ENCODE measurements around the gene SCART1.
"Not testable (repeated sequence)": the region's sequence is repeated elsewhere in the genome, so short reads cannot be mapped to it uniquely, and the experiment has no call there.

The SCART1 gene

DNA sequence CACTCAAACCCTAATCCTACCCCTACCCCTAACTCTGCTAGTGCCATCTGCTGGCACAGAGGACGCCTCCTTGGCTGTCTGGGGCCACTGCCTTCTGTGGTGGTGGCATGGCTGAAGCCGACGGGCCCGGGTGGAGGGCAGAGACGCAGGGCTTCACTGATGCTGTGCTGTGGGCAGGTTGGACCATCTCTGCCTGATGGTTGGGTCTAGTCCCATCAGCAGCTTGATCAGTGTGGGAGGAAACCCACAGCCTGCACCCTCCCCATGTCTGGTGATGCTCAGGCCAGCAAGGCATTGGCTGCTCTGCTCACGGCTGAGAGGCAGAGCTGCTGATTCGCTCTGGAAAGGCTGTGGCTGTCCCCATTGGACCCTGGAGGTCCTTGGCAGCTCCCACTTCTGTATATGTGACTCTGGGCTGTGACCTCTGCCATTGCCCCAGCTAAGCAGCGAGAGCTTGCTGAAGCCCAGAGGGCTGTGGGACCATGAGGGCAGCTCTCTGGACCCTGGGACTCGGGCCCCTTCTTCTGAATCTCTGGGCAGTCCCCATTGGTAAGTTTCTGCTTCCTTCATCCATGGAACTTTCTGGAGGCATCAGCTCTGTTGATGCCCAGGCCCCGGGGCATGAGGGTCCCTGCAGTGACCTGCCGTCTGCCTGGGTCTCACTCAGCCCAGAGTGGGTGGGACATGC is at the start of gene SCART1:
SCART1 (plus strand) TSS at position 430 of the 688 bp plus-strand sequence; CDS start at position 483, 53 bp downstream.
- no peak for DNase-seq (ENCODE audit: low read depth in 2 of 2)

DNA sequence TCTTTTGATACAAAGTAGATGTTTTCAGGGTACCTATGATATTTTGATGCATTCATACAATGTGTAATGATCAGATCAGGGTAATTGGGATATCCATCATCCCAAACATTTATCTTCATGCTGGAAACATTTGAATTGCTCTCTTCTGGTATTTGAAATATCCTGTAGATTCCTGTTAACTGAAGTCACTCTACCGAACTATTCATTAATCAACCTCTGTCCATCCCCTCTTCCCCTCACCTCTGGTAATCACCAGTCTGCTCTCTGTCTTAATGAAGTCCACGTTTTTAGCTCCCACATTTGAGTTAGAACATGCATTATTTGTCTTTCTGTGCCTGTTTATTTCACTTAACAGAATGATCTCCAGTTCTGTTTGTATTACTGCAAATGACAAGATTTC is 48.5 kb upstream of the SCART1 start:
- no peak for DNase-seq (ENCODE audit: low read depth in 2 of 2)

DNA sequence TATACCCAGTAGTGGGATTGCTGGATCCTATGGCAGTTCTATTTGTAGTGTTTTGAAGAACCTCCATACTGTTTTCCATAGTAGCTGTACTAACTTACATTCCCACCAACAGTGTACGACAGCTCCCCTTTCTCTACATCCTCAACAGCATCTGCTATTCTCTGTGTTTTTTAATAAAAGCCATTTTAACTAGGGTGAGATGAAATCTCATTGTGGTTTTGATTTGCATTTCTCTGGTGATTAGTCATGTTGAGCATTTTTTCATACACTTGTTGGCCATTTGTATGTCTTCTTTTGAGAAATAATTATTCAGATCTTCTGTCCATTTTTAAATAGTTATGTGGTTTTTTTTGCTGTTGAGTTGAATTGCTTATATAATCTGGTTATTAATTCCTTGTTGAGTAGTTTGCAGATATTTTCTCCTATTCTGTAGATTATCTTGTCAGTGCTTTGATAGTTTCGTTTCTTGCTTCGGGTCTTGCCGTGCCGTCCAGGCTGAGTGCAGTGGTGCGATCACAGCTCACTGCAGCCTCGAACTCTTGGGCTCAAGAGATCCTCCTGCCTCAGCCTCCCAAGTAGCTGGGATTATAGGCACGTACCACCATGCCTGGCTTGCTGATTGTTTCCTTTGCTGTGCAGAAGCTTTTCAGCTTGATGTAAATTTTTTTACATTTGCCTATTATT is 47.8 kb upstream of the SCART1 start:
- DNase-seq (ENCODE audit: low read depth in 2 of 2) = no peak

DNA sequence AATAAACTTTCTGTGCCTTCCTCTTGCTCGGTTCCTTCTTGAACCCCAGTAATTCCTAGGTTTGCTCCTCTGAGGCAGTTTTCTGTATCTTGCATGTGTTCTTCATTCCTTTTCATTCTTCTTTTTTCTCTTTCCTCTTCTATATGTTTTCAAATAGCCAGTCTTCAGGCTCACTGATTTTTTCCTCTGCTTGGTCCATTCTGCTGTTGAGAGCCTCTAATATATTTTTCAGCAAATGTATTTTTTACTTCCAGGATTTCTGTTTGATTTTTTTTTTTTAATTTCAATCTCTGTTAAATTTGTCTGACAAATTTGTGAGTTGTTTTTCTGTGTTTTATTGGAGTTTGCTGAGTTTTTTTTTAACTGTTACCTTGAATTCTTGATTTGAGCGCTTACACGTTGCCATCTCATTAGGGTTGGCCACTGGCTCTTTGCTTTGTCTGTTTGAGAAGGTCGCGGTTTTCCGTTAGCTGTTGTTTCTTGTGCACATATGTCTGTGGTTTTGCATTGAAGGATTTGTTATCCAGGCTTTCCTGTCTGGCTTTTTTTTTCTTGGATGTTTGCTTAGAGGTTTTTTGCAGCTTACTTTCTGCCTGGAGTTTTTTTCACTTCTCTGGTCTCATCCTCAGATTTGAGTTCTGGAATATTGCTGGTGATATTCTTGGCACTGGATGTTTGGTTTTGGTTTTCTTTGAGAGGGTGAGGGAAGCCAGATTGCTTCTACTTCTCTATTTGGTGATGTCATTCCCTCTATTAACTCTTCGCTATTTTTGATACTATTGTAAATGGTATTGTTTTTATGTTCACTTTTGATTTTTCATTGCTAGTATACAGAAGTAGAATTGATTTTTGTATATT is 42.0 kb upstream of the SCART1 start:
- DNase-seq (ENCODE audit: low read depth in 2 of 2) = no peak

DNA sequence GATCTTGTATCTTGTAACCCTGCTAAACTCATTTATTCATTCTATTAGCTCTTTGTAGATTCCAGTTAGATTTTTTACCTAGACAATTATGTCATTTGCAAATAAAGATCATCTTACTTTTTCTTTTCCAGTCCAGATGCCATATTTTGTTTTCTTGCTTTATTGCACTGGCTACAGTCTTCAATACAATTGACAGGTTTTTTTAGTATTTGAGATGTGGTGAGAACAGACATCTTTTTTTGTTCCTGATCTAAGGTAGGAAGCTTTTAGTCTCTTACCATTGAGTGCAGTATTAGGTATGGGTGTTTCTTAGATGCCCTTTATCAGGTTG is 41.4 kb upstream of the SCART1 start:
- no peak for DNase-seq (ENCODE audit: low read depth in 2 of 2)

DNA sequence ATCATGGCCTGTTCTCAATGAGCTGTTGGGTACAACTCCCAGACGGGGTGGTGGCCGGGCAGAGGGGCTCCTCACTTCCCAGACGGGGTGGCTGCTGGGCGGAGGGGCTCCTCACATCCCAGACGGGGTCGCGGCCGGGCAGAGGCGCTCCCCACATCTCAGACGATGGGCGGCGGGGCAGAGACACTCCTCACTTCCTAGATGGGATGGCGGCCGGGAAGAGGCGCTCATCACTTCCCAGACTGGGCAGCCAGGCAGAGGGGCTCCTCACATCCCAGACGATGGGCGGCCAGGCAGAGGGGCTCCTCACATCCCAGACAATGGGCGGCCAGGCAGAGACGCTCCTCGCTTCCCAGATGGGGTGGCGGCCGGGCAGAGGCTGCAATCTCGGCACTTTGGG is 39.3 kb upstream of the SCART1 start:
- DNase-seq (ENCODE audit: low read depth in 2 of 2) = not testable (repeated sequence)

DNA sequence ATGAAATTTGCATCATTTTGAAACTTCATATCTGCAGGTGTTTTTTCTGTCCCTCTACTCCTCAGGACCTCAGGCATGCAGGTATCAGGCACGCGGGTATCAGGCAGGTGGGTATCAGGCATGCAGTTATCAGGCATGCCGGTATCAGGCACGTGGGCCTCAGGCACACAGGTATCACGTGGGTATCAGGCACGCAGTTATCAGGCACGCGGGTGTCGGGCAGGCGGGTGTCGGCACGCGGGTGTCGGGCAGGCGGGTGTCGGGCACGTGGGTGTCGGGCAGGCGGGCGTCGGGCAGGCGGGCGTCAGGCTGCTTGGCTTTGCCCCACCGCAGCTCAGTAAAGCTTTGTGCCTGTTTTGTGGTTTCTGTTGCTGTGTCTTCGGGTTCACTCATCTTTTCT is 38.0 kb upstream of the SCART1 start:
- DNase-seq (ENCODE audit: low read depth in 2 of 2) = no peak

DNA sequence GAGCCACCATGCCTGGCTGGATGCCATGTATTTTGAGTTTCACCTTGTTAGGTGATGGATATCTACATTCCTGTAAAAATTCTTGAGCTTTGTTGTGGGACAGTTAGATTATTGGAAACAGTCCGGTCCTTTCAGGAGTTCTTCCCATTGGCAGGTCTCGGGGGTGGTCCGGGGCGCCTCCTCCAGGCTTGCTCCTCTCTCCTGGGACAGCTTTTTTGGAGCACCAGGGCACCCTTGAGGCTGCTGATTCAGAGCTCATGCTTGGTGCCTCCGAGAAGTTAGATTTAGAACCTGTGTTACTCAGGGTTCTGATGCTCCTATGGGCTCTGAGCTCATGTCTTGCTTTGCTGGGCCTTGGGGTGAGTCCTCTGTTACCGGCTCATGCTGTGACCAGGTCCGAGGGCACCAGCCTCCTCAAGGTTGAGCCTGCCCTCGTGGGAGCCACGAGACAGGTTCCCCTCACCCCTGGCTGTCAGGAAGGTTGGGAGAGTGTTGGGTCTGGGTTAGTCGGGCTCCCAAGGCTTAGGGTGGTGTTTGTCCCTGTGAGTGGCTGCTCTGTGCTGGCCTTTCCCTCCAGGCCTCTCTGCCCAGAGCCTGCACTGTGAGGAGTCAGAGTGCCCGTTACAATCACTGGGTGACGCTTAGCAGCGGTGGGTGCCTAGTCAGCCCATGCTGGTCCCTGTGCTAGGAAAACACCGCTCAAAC is 35.3 kb upstream of the SCART1 start:
- no peak for DNase-seq (ENCODE audit: low read depth in 2 of 2)

DNA sequence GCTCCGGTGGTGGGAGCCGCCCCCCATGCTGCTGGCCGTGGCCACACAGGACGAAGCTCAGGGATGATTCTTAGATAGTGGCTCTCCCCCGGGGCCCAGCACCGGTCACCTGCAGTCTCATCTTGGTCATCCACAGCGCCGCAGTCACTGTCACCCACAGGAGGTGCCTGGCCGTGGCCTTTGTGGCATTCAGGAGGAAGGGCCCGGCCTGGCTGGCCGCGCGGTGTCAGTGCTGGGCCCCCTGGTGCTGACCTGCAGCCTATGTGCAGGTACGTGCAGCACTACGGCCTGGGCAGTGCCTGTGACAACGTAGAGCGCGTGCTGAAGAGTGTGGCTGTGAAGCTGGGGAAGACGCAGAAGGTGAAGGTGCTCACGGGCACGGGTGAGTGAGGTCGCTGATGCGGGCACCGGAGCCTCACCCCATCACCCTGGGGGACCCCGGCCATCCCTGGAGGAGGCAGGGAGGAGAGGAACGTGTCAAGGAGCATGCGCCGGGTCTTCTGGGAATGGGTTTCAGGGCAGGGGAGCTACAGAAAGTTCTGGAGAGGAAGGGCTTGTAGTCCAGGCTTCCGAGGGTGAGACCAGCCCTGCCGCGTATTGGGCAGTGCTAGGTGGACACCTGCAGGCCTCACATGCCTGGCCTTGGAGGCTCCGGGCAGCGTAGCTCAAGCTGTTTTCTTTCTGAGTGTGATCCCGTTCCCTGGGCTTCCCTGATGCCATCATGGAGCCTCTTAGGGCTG is 34.4 kb upstream of the SCART1 start:
- no peak for DNase-seq (ENCODE audit: low read depth in 2 of 2)

DNA sequence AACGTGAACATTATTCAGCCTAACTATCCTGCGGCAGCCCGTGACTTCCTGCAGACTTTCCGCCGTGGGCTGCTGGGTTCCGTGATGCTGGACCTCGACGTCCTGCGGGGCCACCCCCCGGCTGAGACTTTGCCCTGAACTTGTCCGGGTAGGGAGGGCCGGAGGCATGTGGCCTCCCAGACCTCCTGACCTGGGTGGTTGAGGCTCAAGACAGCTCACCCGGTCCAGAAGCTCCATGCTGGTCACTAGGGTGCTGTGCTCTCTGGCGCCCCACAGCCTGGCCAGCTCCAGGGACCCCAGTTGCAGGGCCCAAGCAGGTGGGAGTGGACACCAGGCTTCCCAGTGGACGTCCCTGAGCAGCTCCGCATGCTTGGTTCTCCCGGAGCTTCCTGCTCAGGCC is 33.7 kb upstream of the SCART1 start:
- DNase-seq (ENCODE audit: low read depth in 2 of 2) = no peak

DNA sequence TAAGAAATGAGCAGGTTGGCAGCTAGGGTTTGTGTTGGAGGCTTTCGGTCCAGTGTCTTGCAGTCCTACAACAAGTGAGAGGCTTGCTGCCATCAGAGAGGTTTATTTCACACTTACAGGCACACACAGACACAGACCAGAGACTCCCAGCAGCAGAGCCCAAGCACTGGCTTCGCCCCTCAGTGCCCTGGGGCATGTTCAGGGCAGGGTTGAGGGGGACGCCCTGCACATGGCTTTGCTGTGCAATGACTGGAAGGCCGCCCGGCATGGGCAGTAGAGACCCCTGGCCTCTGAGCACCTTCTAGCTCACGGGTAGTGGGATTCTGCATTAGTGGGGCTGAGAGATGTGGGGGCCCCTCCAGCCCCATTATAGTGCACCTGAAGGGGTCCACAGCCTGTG is 33.2 kb upstream of the SCART1 start:
- no peak for DNase-seq (ENCODE audit: low read depth in 2 of 2)

DNA sequence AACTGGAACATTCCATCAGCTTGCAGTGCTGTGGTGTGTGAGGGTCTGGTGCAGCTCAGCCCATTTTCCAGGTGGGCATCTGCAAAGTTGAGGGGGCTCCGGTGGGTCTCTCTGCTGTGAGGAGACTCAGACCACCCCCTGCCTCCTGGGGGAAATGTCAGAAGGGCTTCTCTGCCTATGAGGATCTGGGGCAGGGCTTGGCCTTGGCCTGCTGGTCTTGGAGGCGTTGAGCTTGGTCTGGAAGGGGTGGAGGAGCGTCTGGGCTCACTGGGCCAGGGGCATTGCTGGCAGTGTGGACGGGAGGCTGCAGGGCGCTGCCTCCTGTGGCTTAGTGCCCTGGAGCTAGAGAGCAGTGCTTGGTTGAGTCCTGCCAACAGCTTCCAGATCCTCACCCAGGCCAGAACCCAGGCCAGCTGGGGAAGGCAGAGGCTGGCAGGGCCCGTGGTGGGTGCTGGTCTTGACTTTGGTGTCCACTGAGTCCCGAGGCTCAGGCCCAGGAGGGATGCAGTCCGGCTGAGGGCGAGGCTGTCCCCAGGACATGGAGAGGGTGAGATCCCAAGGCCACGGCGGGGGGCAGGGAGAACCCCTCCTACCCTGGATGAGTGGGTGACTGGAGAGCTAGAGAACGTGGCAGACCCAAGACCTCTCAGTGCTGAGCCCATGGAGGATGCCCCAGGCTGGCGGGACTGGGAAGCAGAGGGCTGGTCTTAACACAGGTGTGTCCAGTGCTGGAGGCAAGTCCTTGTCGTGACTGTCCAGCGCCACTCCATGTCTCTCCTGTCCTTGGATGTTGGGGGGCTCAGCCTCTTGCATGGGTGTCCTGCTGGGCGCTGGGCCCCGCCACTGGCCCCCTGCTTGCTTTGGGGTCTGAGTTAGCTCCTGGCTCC is 32.2 kb upstream of the SCART1 start:
- DNase-seq (ENCODE audit: low read depth in 2 of 2) = no peak

DNA sequence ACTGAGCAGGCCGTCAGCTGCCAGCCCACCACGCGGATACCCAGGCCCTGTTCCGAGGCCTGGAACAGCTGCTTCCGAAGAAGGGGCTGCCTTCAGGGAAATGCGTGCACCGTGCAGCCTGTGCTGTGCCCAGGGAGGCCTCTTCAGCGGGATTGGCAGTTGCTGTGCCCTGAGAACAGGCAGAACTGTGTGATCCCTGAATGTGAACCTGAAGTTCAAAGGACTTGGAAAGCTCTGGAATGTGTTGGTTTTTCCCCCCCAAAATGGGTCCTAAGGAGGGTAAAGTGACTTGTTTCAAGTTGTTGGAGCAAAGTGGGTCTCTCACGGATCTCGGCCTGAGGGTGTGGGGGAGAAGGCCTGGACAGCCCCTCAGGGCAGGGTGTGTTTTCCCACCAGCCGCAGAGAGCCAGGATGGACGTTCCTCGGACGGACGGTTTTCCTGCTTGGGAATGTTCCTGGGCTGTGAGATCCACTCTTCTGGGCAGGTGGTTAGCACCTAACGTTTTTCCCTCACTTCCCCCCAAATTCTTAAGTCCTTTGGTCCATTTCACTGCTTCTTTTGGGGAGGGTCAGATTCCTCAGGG is 31.4 kb upstream of the SCART1 start:
- no peak for DNase-seq (ENCODE audit: low read depth in 2 of 2)

DNA sequence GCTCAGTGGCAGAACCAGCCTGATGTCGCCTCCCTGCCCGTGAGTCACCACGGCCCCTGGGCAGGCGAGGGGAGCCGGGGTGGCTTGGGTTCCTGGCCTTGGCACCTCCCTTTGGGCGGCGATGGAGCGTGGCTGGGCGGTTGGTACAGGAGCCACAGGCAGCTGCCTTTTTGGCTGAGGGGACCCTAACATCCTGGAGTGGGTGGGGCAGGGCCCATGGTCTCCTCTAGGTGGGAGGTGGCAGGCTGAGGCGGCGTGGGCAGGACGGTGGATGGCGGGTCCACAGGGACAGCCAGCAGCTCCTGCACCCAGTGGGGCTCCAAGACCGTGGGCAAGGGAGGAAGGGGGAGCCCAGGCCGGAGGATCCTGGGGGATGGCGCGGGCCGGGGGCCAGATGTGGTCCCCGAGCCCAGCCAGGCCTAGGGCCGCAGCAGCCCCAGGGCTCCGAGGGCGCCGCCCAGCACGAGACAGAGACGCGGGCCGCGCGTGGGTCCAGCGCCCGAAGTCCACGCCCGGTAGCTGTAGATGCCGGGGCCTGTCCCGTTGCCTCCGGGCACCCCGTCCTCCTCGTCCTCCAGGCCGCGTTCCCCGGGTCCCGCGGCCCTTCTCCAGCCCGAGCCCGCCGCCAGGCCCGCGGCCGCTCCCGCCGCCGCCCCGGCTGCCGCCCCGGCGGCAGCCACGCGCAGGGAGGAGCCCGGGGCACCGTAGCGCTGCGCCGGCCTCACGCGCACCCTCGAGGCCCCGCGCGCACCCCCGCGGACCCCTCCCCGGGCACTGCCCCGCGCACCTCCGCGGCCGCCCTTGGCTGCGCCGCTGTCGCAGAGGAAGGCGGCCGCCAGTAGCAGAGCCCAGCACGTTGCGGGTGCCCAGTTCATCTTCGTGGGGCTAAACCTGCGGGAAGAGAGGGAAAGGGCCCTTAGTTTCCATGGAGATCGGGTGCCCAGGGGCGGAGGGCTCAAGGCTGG is 30.7 kb upstream of the SCART1 start:
- DNase-seq (ENCODE audit: low read depth in 2 of 2) = no peak

DNA sequence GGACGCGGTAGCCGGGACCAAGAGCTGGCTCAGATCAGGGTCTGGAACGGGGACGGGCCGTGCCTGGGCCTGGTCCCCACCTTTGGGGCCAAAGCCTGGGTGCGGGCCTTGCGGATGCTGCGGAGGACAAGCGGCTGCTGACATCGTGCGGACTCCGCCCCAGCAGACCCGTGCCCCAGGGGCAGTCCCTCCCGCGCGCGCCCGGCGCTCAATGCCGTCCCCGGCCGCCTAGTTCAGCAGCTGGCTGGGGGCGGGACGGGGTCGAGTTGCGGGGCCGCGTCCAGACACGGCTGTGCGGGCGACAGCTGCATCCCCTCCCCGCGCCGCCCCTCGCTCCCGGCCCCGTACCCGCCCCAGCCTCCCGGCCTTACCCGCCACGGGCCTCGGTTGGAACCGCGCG is 29.6 kb upstream of the SCART1 start:
- DNase-seq (ENCODE audit: low read depth in 2 of 2) = not testable (repeated sequence)

DNA sequence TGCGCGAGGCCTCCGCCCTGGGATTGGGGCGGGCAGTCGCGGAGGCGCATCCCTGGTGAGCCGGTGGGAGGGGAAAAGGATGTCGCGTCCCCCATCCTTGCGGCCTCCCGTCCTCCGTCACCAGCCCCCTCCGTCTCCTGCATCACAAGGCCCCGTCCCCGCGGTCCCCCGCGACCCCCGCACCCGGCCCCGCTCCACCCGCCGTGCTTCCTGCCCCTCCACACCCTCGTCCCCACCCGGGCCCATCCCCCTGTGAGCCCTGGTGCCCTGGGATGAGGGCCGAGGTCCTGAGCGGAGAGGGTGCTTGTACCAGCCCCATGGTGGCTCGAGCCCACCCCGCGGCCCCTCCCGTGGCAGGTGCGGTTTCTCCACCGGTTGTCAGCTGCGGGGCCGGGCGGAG is 29.1 kb upstream of the SCART1 start, which contains the start of gene SPRN:
SPRN (minus strand) TSS at position 25 of the 400 bp plus-strand sequence. CDS start 944 bp downstream, outside the sequence.
- not testable (repeated sequence) for DNase-seq (ENCODE audit: low read depth in 2 of 2)

DNA sequence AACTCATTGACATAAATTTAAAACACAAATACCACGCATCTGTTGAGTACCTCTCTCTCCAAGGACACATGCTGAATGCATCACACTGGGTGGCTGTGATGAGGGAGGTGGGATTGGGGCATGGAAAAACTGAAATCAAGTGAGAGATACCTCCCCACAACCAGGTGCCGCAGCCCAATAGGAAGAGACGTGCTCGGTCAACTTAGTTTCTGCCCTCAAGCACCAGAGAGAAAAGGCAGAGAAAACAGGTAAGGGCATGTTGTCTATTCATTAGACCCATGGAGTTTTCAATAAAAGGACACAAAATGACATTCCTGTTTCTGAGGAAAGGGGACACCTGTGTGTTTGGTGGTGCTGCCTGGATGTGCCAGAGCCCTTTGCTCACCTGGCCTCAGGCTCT is 24.2 kb upstream of the SCART1 start:
- DNase-seq (ENCODE audit: low read depth in 2 of 2) = not testable (repeated sequence)

DNA sequence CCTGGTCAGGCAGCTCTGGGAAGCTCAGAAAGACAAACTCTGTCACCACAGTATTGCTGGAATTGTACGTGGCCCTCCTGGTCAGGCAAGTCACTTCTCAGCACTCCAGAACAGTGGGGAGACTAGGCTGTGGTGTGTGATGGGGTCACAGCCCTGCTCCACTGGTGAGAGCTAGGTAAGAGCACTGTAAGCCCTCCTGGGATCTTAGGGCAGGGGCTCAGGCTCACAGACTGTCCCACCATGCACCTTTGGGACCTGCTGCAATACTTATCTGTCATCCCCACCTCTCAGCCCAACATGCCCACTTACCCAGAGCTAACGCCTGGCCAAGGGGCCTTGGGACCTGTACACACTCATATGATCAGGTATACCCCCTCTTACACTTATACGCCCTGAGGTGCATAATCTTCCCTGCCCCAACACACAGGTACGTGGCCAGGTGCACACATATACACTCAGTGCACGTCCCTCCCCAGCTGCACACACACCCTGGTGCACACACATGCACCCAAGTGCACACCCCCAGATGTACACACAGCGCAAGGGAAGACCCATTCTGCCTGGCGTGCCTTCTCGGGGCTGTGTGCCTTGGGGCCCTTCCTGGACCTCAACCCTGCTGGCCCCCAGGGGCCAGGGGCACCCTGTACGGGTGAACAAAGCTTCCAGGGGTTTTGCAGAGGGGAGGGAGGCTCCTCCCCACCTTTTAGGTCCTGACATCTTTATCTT is 21.7 kb upstream of the SCART1 start:
- DNase-seq (ENCODE audit: low read depth in 2 of 2) = not testable (repeated sequence)
